Esophagus squamous epithelium (tissue), 5 donors: ENCODE results near the gene STARD9. TPM values are rescaled to one million over a fixed set of nuclear protein-coding genes. Genes with fewer than 3 reads are reported as not detected.

Experiments used
- DNase-seq: peaks from one replicate; lab custom pipeline; 2025; lab: John Stamatoyannopoulos, UW
- H3K27ac ChIP-seq, 4 donors: fragments of 200-600 bp; sonication (generic); one replicate each; pipeline ENCODE4 v1.5.1; 2016 to 2019; ENCODE audit warnings: mild to moderate bottlenecking in 1 of 4
- H3K27me3 ChIP-seq, 4 donors: fragments of 200-600 bp; sonication (generic); 1 replicate in 3 of 4; 2 replicates in 1 of 4; pipeline versions ENCODE4 v1.5.1 to v1.6.0; 2017 to 2021; ENCODE audit warnings: antibody characterized with exemption in 1 of 4
- H3K36me3 ChIP-seq, 3 donors: fragments of 200-600 bp; sonication (generic); one replicate each; pipeline ENCODE4 v1.5.1; 2016 to 2019
- H3K4me1 ChIP-seq, 3 donors: fragments of 200-600 bp; sonication (generic); one replicate each; pipeline ENCODE4 v1.5.1; 2017 to 2019
- H3K4me3 ChIP-seq, 4 donors: fragments of 200-600 bp; sonication (generic); 1 replicate in 3 of 4; 2 replicates in 1 of 4; pipeline ENCODE4 v1.5.1; 2016 to 2019; ENCODE audit warnings: mild to moderate bottlenecking in 2 of 4, moderate library complexity in 1 of 4
- H3K9me3 ChIP-seq, 3 donors: fragments of 200-600 bp; sonication (generic); one replicate each; pipeline ENCODE4 v1.5.1; 2016 to 2019
- CTCF ChIP-seq, 6 experiments: fragments of 450-650 bp in 4 of 6; fragments of 200-600 bp in 2 of 6; sonication (generic) in 2 of 6; IDR thresholded peaks; one replicate each; pipeline ENCODE4 v1.5.1; 2016 to 2019; ENCODE audit warnings: antibody characterized with exemption in 6 of 6, mild to moderate bottlenecking in 4 of 6, moderate library complexity in 4 of 6
- POLR2A ChIP-seq, 4 donors: fragments of 450-650 bp; IDR thresholded peaks; one replicate each; pipeline ENCODE4 v1.6.1; 2017; ENCODE audit warnings: antibody characterized with exemption in 4 of 4, mild to moderate bottlenecking in 4 of 4, moderate library complexity in 3 of 4
- WGBS, 2 donors: methylation state at CpG; one replicate each; pipeline ENCODE4 v1.1.5; 2018; 5-methylcytosine and 5-hydroxymethylcytosine counted together
- intact Hi-C: fragments of 100-400 bp; cut with DNase I; formaldehyde crosslinking; loops from one replicate; pipeline ENCODE4 v1.15.0; 2022
- total RNA-seq, 4 donors: library from RNA; depleted of rRNA; stranded (reverse); fragments of >200 nt; gene quantifications; one replicate each; pipeline ENCODE4 v1.1.0, GENCODE V29; 2016
- donor health status: DM: yes; HTN: yes; CAD: no.

The STARD9 gene
- total RNA-seq, 4 donors from 2014 or later = 1.4 to 14.5 (median 2.3) TPM

- intact Hi-C loops = no loop called here
- Histone ChIP-seq H3K27ac (peak overlapping the region; percentile 32 to 89 (median 70)), H3K4me1 (peaks cover 5 to 82% (median 17%) of the 10 kb centered on the region in 3 donors), H3K4me3 (peak overlapping the region; percentile 6 to 70 (median 39)), H3K27me3 (peaks cover 0 to 22% (median 0%) of the 10 kb centered on the region in 4 donors), H3K36me3 (no peaks in the 10 kb centered on the region), H3K9me3 (no peaks in the 10 kb centered on the region)
- DNase-seq = peak; percentile 21
- TF ChIP-seq CTCF (IDR thresholded peaks at IDR 0.05) (no peak), POLR2A (IDR thresholded peaks at IDR 0.05) (peak in 1 of 4 donors; percentile 48)
- WGBS, 2 donors = 0 to 1% methylated on average over 12 to 25 of the region's 37 CpGs
Measured at GRCh38 chr15:42581272-42581730, 5.9 kb downstream of the STARD9 start.

GRCh38 chr15:42582569-42583375, 7.4 kb downstream of the STARD9 start:
- intact Hi-C loops = no loop called here
- peaks cover 0 to 8% (median 0%) of the 10 kb centered on the region in 4 donors for H3K27me3 ChIP-seq
- no peaks in the 10 kb centered on the region for H3K9me3 ChIP-seq
- H3K4me3 ChIP-seq = peak overlapping the region in 3 of 4 donors; percentile 20 to 31 (median 22)
- H3K36me3 ChIP-seq = no peaks in the 10 kb centered on the region
- DNase-seq = no peak
- peak overlapping the region in 3 of 4 donors; percentile 47 to 75 (median 65) for H3K27ac ChIP-seq
- 78 to 83% methylated on average over 7 to 8 of the region's 8 CpGs for WGBS, 2 donors
- TF ChIP-seq POLR2A (IDR thresholded peaks at IDR 0.05) = no peak
- no peak for TF ChIP-seq CTCF (IDR thresholded peaks at IDR 0.05)
- H3K4me1 ChIP-seq = peaks cover 5 to 68% (median 13%) of the 10 kb centered on the region in 3 donors

GRCh38 chr15:42584031-42584765, 8.8 kb downstream of the STARD9 start:
- Histone ChIP-seq H3K4me3 (peak overlapping the region in 3 of 4 donors; percentile 13 to 31 (median 20)), H3K9me3 (no peaks in the 10 kb centered on the region), H3K4me1 (peaks cover 5 to 55% (median 8%) of the 10 kb centered on the region in 3 donors), H3K27me3 (peaks cover 0 to 4% (median 0%) of the 10 kb centered on the region in 4 donors), H3K36me3 (no peaks in the 10 kb centered on the region), H3K27ac (peak overlapping the region in 3 of 4 donors; percentile 47 to 75 (median 65))
- TF ChIP-seq POLR2A (IDR thresholded peaks at IDR 0.05) (no peak), CTCF (IDR thresholded peaks at IDR 0.05) (no peak)
- intact Hi-C loops = no loop called here
- DNase-seq = no peak
- 47 to 68% methylated on average over 4 of the region's 4 CpGs for whole genome bisulfite sequencing, 2 donors

- H3K4me1 ChIP-seq = peaks cover 0 to 31% (median 12%) of the 10 kb centered on the region in 3 donors
- no peak for DNase-seq
- H3K9me3 ChIP-seq = no peaks in the 10 kb centered on the region
- no peaks in the 10 kb centered on the region for H3K27me3 ChIP-seq
- H3K27ac ChIP-seq = peak overlapping the region in 3 of 4 donors; percentile 22 to 68 (median 34)
- 92 to 94% methylated on average over 4 of the region's 5 CpGs for WGBS, 2 donors
- TF ChIP-seq POLR2A (IDR thresholded peaks at IDR 0.05) (no peak), CTCF (IDR thresholded peaks at IDR 0.05) (no peak)
- H3K4me3 ChIP-seq = no peak overlapping the region
- intact Hi-C loops = no loop called here
- no peaks in the 10 kb centered on the region for H3K36me3 ChIP-seq
Measured at GRCh38 chr15:42590619-42591237, 15.3 kb downstream of the STARD9 start.
